Activated naive CD4-positive, alpha-beta T cell treated with anti-CD3 and anti-CD28 coated beads, Interleukin-2, amount 10 ng/mL, durations not matched to agents 7 days and 5 days (primary cell): ENCODE results near the gene CD44.

Source experiments
- CTCF ChIA-PET: fragments of 350-600 bp; sonication (Branson Sonifier 250); formaldehyde crosslinking; loops from one replicate; lab custom pipeline; 2021; ENCODE audit warnings: antibody characterized with exemption; lab: Charles Lee
- DNase-seq: peaks from one replicate; pipeline ENCODE4 v3.0.0-alpha.2; 2020
- H3K27ac Mint-ChIP-seq: one replicate; pipeline ENCODE4 v1.8.0; 2021; ENCODE audit warnings: mild to moderate bottlenecking, moderate library complexity, mixed read lengths
- H3K27me3 Mint-ChIP-seq: one replicate; pipeline ENCODE4 v1.8.0; 2021; ENCODE audit warnings: mild to moderate bottlenecking, mixed read lengths
- H3K36me3 Mint-ChIP-seq: one replicate; pipeline ENCODE4 v1.8.0; 2021; ENCODE audit warnings: mixed read lengths
- H3K4me1 Mint-ChIP-seq: one replicate; pipeline ENCODE4 v1.8.0; 2021; ENCODE audit warnings: mixed read lengths
- H3K4me3 Mint-ChIP-seq: one replicate; pipeline ENCODE4 v1.8.0; 2021; ENCODE audit warnings: mild to moderate bottlenecking, moderate library complexity, mixed read lengths
- H3K9me3 Mint-ChIP-seq: one replicate; pipeline ENCODE4 v1.8.0; 2021; ENCODE audit warnings: mixed read lengths

CD44 gene

DNA sequence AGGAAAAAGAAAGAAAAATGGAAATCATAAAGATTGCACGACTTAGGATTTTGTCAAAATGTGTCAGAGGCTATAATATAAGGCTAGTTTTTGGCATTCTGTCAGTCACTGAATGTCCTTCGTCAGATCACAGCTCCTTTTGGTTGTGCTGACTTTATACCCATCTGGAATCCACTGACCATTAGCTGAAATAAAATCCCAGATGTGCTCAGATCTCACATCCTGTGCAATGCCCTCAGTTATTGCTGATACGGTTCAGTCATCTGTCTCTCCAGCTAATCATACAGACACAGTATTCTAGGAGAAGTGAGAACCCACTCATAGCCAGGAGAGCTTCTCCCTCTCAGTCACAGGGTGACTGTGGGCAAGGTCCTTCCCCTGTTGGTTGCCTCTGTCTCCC, 11.5 kb downstream of the CD44 start:
- Mint-ChIP-seq H3K4me3 (no peak overlapping the region), H3K36me3 (peaks cover 94% of the 10 kb centered on the region), H3K27ac (no peak overlapping the region), H3K27me3 (no peaks in the 10 kb centered on the region), H3K4me1 (peaks cover 97% of the 10 kb centered on the region), H3K9me3 (peaks cover 7% of the 10 kb centered on the region)
- DNase-seq, result no peak
- CTCF ChIA-PET, result interaction anchor here (1.1 to 3.0 kb wide), 4 partner anchors 8 to 13 kb away, joined by 3 to 21 read pairs (median 4); no protein-coding TSS in a partner anchor

DNA sequence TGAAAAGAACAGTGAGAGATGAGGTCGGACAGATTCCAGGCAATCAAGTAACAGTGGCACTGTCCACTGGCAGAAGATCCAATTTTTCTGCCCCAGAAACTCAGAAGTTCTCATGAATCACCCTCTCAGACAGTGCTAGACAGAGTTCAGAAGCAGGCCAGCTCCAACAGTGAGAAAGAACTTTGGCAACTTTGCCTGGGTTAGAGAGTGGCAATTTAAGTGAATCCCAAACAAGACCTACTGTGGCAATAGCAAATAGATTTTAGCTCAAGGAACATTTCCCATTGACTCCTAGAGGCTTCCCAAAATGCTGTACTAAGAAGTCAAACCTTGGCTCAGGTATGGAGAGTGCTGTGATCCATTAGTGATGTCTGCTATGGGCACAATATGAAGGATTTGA, 12.3 kb downstream of the CD44 start:
- no peak overlapping the region for H3K27ac Mint-ChIP-seq
- H3K4me1 Mint-ChIP-seq, result peaks cover 97% of the 10 kb centered on the region
- no peak for DNase-seq
- CTCF ChIA-PET, result interaction anchor here (1.3 to 3.0 kb wide), 5 partner anchors 9 to 154 kb away, joined by 3 to 21 read pairs (median 3); no protein-coding TSS in a partner anchor
- H3K4me3 Mint-ChIP-seq, result no peak overlapping the region
- H3K27me3 Mint-ChIP-seq, result no peaks in the 10 kb centered on the region
- peaks cover 93% of the 10 kb centered on the region for H3K36me3 Mint-ChIP-seq
- peaks cover 7% of the 10 kb centered on the region for H3K9me3 Mint-ChIP-seq

DNA sequence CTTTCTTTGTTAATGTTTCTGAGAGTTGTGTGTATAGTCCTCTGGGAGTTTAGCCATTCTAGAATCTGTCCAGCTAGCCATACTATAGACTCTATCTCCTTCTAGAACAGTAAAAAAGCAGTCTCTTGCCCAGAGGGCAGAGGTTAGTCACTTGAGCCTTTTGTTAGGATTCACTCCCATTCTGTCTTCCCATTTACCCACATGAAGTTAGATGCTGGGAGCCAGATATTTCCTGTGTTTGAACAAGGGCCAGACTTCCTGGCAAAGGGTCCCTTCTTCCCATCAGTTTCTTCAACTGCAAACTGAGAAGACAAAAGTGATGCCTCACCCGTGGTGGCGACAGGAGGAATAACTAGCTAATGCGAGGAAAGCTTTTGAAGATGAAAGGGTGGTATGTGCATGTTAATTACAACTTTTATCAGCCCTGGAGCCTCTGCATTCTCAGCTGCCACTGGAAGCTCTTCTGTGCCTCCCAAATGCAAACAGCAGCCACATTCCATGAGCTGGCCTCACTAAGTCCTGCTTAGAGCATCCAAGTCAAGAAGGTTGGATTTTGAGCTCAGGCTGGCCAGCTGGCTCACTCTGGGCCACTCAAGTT, 12.8 kb downstream of the CD44 start:
- no peak overlapping the region for H3K4me3 Mint-ChIP-seq
- DNase-seq, result no peak
- peaks cover 7% of the 10 kb centered on the region for H3K9me3 Mint-ChIP-seq
- peak overlapping the region; percentile 20 for H3K27ac Mint-ChIP-seq
- peaks cover 92% of the 10 kb centered on the region for H3K36me3 Mint-ChIP-seq
- peaks cover 97% of the 10 kb centered on the region for H3K4me1 Mint-ChIP-seq
- H3K27me3 Mint-ChIP-seq, result no peaks in the 10 kb centered on the region
- CTCF ChIA-PET, result interaction anchor here (1.3 to 3.0 kb wide), 5 partner anchors 9 to 154 kb away, joined by 3 to 21 read pairs (median 3); no protein-coding TSS in a partner anchor

DNA sequence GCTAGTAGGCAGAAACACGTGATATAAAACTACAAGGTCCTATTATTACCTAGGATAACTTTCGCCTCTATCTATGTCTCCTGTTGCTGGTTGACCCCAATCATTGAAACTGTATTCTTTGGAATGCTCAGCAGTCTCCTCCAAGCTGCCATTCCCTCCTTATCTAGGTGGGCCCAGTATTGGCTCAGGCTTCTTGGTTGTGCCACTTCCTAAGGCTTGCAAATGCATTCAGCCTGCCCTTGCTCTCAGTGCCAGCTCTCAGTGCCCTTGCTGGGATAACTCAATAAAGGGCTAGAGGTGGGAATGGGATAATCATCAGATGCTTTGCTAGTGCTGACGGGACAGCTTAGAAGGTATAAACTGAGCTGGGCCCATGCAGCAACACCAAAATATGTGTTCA, 13.6 kb downstream of the CD44 start:
- Mint-ChIP-seq H3K4me1 (peaks cover 98% of the 10 kb centered on the region), H3K4me3 (no peak overlapping the region), H3K27me3 (no peaks in the 10 kb centered on the region), H3K9me3 (peaks cover 7% of the 10 kb centered on the region), H3K27ac (no peak overlapping the region), H3K36me3 (peaks cover 90% of the 10 kb centered on the region)
- DNase-seq, result no peak
- CTCF ChIA-PET, result interaction anchor here (1.3 to 3.0 kb wide), 3 partner anchors 9 to 153 kb away, joined by 3 to 21 read pairs (median 3); no protein-coding TSS in a partner anchor

DNA sequence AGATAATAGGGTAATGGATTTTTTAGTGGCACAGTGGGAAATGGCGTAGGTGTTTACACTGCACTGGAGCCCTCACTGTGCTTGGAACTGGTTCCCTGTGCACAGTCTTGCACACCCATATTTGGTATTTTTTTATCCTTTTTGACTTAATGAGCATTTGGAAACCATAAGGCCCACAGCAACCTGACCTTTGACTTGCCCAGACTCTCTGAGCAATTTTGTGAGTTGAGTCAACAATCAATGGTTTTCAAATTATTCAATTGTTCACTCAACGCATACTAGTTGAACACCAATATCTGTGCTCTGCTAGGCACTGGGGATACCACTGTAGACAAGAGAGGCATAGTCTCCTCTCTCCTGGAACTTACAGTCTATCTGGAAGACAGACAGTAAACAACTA, 14.3 kb downstream of the CD44 start:
- CTCF ChIA-PET, result no interaction called here
- Mint-ChIP-seq H3K36me3 (peaks cover 93% of the 10 kb centered on the region), H3K4me1 (peaks cover 98% of the 10 kb centered on the region), H3K9me3 (peaks cover 5% of the 10 kb centered on the region), H3K4me3 (no peak overlapping the region), H3K27ac (no peak overlapping the region), H3K27me3 (no peaks in the 10 kb centered on the region)
- no peak for DNase-seq

DNA sequence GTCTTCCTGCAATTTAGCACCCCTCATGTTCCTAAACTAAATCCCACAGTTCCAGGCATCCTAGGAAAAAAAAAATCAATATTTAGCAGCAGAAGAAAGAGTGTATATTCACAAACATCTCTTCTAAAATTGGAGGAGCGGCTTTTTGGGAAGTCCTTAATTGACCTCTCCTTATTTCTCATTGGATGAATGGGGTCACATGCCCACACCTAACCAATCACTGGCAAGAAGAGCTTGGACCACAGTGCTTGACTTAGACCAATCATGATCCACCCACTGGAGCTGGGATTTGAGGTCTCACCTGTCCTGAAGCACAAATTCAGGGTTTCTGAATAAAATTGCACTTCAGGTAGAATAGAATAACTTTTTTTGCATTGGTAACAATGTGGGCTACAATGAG, 16.0 kb downstream of the CD44 start:
- DNase-seq, result no peak
- Mint-ChIP-seq H3K4me1 (peaks cover 98% of the 10 kb centered on the region), H3K27ac (peak overlapping the region; percentile 15), H3K9me3 (no peaks in the 10 kb centered on the region), H3K36me3 (peaks cover 91% of the 10 kb centered on the region), H3K27me3 (no peaks in the 10 kb centered on the region), H3K4me3 (no peak overlapping the region)
- CTCF ChIA-PET, result interaction anchor here (0.7 to 1.8 kb wide), 4 partner anchors 8 to 151 kb away, joined by 3 to 6 read pairs (median 5); no protein-coding TSS in a partner anchor

DNA sequence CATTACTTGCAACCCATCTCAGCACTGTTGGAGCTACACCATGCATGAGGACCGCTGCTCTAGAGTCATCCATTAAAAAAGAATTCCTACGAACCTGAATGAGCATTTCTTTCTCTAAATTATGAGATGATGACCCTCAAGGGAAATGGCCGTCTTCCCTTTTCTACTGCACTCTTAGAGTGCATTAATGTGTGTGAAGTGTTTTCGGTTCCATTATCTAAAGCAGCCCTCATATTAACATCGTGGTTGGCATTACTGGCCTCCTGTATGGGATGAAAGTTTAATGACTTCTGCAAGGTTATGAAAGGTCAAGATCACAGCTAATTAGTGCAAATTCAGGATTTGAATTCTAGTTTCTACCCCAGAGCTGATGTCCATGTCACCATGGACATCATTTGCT, 16.7 kb downstream of the CD44 start:
- Mint-ChIP-seq H3K27ac (no peak overlapping the region), H3K4me3 (no peak overlapping the region)

DNA sequence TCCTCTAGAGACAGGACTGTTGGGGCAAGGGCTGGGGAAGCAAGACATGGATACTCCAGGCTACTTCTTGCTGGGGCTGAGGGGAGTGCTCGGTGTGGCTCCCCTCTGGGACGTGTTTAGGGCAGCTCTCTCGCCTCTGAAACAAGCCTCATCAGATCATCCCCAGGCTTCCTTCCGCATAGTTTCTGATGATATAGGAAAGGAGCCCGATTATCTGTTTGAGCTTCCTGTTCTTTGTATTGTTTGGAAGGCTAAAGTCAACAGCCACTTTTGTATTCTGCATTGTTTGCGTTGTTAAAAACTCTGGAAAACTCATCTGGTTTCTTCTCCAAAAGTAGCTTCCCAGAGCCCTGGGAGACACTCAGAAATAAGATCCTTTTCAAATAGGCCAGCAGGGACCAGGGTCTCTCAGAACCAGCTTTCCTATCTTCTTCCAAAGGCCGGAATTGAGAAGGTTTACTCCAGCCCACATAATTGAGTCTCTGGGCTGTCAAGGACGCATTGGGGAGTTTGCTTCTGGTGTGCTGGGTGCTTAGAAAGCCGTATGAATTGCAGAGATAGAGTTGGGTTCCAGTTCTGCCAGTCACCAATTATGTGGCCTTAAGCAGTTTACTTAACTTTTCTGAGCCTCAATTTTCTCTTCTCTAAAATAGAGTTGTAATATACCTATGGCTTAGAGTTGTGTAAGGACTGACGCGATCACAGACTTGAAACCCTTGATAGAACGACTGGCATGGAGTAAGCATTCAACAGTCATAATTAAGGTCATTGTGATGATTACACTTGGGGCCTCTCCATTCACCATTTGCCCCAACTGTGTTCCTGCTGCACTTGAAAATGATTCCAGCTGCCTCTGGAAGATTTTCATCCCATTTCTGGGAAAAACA, 19.1 kb downstream of the CD44 start:
- no peak for DNase-seq
- Mint-ChIP-seq H3K9me3 (no peaks in the 10 kb centered on the region), H3K27me3 (no peaks in the 10 kb centered on the region), H3K4me3 (no peak overlapping the region), H3K27ac (peak overlapping the region; percentile 39), H3K4me1 (peaks cover 100% of the 10 kb centered on the region), H3K36me3 (peaks cover 91% of the 10 kb centered on the region)
- CTCF ChIA-PET, result interaction anchor here (1.0 to 1.6 kb wide), 5 partner anchors 8 to 166 kb away, joined by 3 to 4 read pairs (median 3); no protein-coding TSS in a partner anchor

More for the DNA sequence above, 16.7 kb downstream of the CD44 start:
- no peak for DNase-seq
- Mint-ChIP-seq H3K4me1 (peaks cover 99% of the 10 kb centered on the region), H3K36me3 (peaks cover 91% of the 10 kb centered on the region), H3K27me3 (no peaks in the 10 kb centered on the region), H3K9me3 (no peaks in the 10 kb centered on the region)
- CTCF ChIA-PET, result interaction anchor here (1.5 to 1.8 kb wide), 2 partner anchors 9 to 11 kb away, joined by 4 to 5 read pairs; no protein-coding TSS in a partner anchor

DNA sequence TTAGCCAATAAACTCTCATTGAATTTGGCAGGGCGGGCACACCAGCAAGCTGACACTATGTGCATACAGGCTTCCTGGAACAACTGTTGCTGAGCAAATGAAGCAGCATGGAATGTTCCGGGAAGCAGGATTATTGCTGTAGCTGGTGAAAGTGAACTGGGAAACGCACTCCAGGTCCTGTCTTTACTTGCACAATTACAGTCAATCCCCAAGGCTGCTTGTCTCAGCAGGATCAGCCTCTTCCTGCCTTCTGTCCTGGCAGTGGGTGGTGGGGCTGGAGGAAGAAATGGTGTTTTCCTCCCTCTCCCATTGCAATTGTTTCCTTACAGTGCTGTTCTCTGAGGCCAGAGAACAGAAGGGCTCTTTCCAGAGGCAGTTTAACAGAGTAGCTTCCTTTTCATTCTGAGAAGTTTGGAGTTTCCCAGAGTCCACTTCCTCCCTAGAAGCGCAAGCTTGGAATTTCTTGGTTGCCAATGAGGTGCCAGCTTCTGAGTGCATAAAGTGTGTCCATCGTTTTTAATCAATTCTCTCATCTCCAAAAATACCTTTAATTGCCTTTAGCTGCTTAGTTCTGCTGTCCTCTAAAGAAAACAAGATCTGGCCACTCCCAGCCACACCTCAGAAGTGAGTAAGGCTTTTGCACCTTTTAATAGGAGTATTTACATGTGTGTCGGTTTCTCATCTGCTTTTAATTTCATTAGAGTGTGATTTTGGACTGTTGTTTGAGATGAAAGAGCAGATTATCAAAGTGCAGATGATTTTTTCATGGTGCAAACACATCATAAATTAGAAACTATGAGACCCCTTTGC, 19.9 kb downstream of the CD44 start:
- H3K36me3 Mint-ChIP-seq, result peaks cover 91% of the 10 kb centered on the region
- H3K9me3 Mint-ChIP-seq, result no peaks in the 10 kb centered on the region
- peaks cover 100% of the 10 kb centered on the region for H3K4me1 Mint-ChIP-seq
- CTCF ChIA-PET, result interaction anchor here (0.7 to 2.2 kb wide), 8 partner anchors 9 to 167 kb away, joined by 3 to 7 read pairs (median 3); no protein-coding TSS in a partner anchor
- H3K27ac Mint-ChIP-seq, result peak overlapping the region; percentile 85
- no peak for DNase-seq
- H3K4me3 Mint-ChIP-seq, result no peak overlapping the region
- H3K27me3 Mint-ChIP-seq, result no peaks in the 10 kb centered on the region

DNA sequence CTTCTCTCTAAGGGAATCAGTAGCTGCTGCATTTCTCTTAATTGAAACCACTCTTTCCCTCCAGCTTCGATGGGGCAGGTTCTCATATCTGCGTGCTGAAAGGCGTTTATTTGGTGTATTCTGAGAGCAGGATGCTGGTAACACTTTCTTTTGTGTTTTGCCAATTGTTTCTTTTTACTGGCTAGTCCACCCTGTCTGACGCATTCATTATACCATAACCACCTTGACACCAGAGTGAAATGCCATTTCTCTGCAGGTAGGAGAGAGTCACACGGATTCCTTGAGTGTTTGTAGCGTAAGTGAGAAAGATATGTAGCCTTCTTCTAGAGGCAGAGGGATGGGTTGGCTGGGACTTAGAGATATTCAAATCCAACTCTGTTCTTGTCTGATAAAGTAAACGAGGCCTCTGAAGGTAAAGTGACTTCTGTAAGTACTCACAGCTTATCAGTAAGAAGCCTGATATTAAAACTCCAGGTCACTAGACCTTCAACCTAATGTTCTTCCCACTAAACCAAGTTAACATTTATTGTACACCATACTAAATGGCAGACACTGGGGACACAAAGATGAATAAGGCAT, 21.4 kb downstream of the CD44 start:
- Mint-ChIP-seq H3K36me3 (peaks cover 85% of the 10 kb centered on the region), H3K4me3 (peak overlapping the region; percentile 39), H3K4me1 (peaks cover 100% of the 10 kb centered on the region), H3K27ac (peak overlapping the region; percentile 85), H3K9me3 (no peaks in the 10 kb centered on the region), H3K27me3 (no peaks in the 10 kb centered on the region)
- CTCF ChIA-PET, result interaction anchor here (0.6 to 2.2 kb wide), 7 partner anchors 14 to 145 kb away, joined by 3 to 7 read pairs (median 4); no protein-coding TSS in a partner anchor
- DNase-seq, result no peak

DNA sequence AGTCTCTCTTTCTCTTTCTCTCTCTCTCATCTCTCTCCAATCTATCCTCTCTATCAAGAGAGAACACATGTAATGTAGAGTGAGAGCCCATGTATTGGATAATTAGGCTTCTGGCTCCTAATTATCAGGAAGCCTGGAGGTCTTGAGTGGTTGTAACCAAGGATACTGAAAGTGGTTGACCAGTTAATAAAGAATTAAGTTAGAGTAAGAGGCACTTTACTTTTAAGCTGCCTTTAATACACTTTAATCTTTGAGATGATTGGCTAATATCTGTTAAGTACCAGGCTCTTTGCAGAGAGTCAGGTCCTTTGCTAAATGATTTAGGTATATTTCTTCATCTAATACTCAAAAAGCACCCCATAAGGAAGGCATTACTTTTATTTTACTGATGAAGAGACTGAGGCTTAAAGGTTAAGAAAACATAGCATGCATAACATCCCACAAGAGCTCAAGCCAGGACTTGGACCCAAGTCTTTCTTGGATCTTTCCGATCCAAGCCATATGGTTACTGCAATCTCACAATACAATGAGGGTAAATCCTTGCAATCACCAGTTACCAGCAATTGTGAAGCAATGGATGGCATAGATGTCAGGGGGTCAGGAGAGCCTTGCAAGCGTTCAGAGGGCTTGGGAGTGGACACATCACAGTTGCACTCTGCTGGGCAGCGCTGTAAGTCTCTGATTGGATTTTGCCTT, 22.1 kb downstream of the CD44 start:
- CTCF ChIA-PET, result interaction anchor here (0.6 to 9.6 kb wide), 6 partner anchors 9 to 162 kb away, joined by 3 to 95 read pairs (median 5); partner anchors contain the start of gene CD44
- no peak for DNase-seq
- peaks cover 100% of the 10 kb centered on the region for H3K4me1 Mint-ChIP-seq
- H3K27ac Mint-ChIP-seq, result peak overlapping the region; percentile 99
- H3K36me3 Mint-ChIP-seq, result peaks cover 79% of the 10 kb centered on the region
- no peaks in the 10 kb centered on the region for H3K27me3 Mint-ChIP-seq
- no peak overlapping the region for H3K4me3 Mint-ChIP-seq
- H3K9me3 Mint-ChIP-seq, result no peaks in the 10 kb centered on the region

DNA sequence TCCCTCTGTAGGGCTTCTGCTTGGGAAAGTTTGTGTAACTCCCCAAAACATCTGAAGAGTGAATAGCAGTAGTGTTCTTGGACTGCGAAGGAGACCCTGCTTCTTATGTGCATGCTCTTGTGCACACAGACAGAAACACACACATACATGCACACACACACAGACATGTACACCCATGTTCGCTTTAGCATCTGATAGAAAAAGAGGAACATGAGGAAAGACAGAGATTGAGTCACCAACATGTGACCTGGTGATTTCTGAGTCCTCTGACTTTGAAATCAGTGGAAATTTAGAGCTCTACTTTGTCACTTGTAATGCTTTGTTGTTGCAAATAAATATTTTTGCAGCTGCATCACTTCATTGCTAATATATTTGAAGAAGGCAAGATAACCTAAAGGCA, 23.8 kb downstream of the CD44 start:
- Mint-ChIP-seq H3K27ac (peak overlapping the region; percentile 99), H3K9me3 (no peaks in the 10 kb centered on the region), H3K36me3 (peaks cover 76% of the 10 kb centered on the region), H3K4me3 (no peak overlapping the region), H3K27me3 (no peaks in the 10 kb centered on the region), H3K4me1 (peaks cover 100% of the 10 kb centered on the region)
- no peak for DNase-seq
- CTCF ChIA-PET, result interaction anchor here (0.6 to 9.6 kb wide), 24 partner anchors 8 to 236 kb away, joined by 3 to 95 read pairs (median 4); partner anchors contain the start of gene CD44
